NAMALWA (cell line): ENCODE results near the gene FAM236A.
"Not testable (repeated sequence)": the region's sequence is repeated elsewhere in the genome, so short reads cannot be mapped to it uniquely, and the experiment has no call there.

ENCODE experiments used
- DNase-seq: peaks from one replicate; pipeline ENCODE4 v3.0.0-alpha.2; 2015; ENCODE audit warnings: low spot score

FAM236A gene

GRCh38 chrX:72937906-72938305 is at the start of gene FAM236A:
FAM236A (plus strand) TSS chrX:72938206; CDS start chrX:72938263, 57 bp downstream.
- DNase-seq: not testable (repeated sequence)

DNA sequence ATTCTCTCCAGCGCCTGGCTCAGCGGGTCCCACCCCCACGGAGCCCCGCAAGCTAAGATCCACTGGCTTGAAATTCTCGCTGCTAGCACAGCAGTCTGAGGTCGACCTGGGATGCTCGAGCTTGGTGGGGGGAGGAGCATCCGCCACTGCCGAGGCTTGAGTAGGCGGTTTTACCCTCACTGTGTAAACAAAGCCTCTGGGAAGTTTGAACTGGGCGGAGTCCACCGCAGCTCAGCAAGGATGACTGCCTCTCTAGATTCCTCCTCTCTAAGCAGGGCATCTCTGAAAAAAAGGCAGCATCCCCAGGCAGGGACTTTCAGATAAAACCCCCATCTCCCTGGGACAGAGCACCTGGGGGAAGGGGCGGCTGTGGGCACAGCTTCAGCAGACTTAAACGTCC is 48.3 kb upstream of the FAM236A start:
- DNase-seq: not testable (repeated sequence)

GRCh38 chrX:72912315-72912714 is 25.7 kb upstream of the FAM236A start, which contains the start of gene FAM236C:
FAM236C (plus strand) TSS chrX:72912615; CDS start chrX:72912715, 100 bp downstream.
- not testable (repeated sequence) for DNase-seq

GRCh38 chrX:72916096-72916495 is 21.9 kb upstream of the FAM236A start:
- DNase-seq: not testable (repeated sequence)

- DNase-seq: not testable (repeated sequence)
These were observed 5.7 kb upstream of the FAM236A start for GRCh38 chrX:72932283-72932682.

GRCh38 chrX:72936455-72936854 is 1.6 kb upstream of the FAM236A start:
- DNase-seq: not testable (repeated sequence)

- DNase-seq: not testable (repeated sequence)
These were observed 1.0 kb upstream of the FAM236A start for GRCh38 chrX:72936882-72937455.

DNA sequence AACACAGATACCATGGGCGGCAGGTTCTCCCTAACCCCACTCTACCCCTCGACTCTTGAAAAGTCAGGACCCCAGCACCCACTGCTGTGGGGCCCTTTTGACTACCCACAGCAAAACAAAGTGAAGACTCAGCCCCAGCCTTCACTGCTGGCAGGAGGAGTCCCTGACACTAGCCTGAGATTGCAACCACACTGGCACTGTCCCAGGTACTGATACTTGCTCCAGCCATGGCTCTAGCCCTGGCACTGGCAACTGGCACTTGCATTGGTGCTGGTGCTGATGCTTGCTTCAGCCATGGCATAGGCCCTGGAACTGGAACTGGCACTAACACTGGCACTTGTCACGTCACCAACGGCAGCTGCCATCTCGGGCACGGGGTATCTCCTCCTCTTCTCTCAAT is 4.3 kb downstream of the FAM236A start:
- DNase-seq: not testable (repeated sequence)

- DNase-seq: not testable (repeated sequence)
These were observed 5.2 kb downstream of the FAM236A start for GRCh38 chrX:72943035-72943818.

GRCh38 chrX:72943819-72944169 is 5.8 kb downstream of the FAM236A start, which contains the start of gene DMRTC1:
DMRTC1 (minus strand) TSS chrX:72943837; CDS start chrX:72875694, 68,143 bp downstream.
- DNase-seq: not testable (repeated sequence)

GRCh38 chrX:72959971-72960370 is 22.0 kb downstream of the FAM236A start:
- not testable (repeated sequence) for DNase-seq

GRCh38 chrX:72971859-72972258 is 33.9 kb downstream of the FAM236A start:
- DNase-seq: not testable (repeated sequence)

- DNase-seq: not testable (repeated sequence)
These were observed 36.9 kb downstream of the FAM236A start for GRCh38 chrX:72974885-72975284.

DNA sequence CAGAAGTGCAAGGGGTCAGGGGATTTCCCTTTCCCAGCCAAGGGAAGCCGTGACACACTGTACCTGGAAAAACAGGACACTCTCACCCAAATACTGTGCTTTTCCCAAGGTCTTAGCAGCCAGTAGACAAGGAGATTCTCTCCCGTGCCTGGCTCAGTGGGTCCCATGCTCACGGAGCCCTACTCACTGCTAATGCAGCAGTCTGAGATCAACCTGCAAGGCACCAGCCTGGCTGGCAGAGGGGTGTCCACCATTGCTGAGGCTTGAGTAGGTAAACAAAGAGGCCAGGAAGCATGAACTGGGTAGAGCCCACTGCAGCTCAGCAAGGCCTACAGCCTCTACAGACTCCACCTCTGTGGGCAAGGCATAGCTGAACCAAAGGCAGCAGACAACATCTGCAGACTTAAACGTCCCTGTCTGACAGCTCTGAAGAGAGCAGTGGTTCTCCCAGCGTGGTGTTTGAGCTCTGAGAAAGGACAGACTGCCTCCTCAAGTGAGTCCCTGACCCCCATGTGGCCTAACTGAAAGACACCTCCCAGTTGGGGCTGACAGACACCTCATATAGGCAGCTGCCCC is 43.0 kb downstream of the FAM236A start:
- not testable (repeated sequence) for DNase-seq
